NCI-H460 (cell line): ENCODE measurements around the gene FAM120AOS. TPM values are rescaled to one million over a fixed set of nuclear protein-coding genes. Genes with fewer than 3 reads are reported as not detected.

Experiments
- DNase-seq: peaks from one replicate; pipeline ENCODE4 v3.0.0-alpha.2; 2016; ENCODE audit warnings: low read depth; ENCODE audit errors: extremely low read depth
- small RNA-seq, 2 experiments: library from RNA; depleted of rRNA; stranded (forward); fragments of <200 nt; gene quantifications; one replicate each; pipeline ENCODE3, GENCODE V24; 2014
- total RNA-seq: library from RNA; depleted of rRNA; stranded (reverse); fragments of >200 nt; shearing (Covaris generic); gene quantifications from 2 replicates; pipeline ENCODE4 v1.2.3, GENCODE V29; 2014; rRNA removed

FAM120AOS gene
- total RNA-seq, 1 experiment from 2014 or later: 79.8 TPM

GRCh38 chr9:93397661-93398373, 55.6 kb downstream of the FAM120AOS start:
- DNase-seq: peak; percentile 4

Small RNAs within 50 kb of the gene (small RNA-seq; reads per million reads assigned to genes)
- 0 reads per million in 2 experiments for gene RF00019

Other genes with a start within 250 kb of the FAM120AOS start
- 144 and 150 TPM in 2 replicates for gene FAM120A, start 1.9 kb downstream of the FAM120AOS start, total RNA-seq
- gene PHF2, start 123.0 kb upstream of the FAM120AOS start, total RNA-seq: 23.8 and 26.0 TPM in 2 replicates